ENCODE measurements around the gene SLC25A30.
A peak's percentile ranks its signal among the peaks of the same experiment; 100 is the strongest.

Gene SLC25A30

DNA sequence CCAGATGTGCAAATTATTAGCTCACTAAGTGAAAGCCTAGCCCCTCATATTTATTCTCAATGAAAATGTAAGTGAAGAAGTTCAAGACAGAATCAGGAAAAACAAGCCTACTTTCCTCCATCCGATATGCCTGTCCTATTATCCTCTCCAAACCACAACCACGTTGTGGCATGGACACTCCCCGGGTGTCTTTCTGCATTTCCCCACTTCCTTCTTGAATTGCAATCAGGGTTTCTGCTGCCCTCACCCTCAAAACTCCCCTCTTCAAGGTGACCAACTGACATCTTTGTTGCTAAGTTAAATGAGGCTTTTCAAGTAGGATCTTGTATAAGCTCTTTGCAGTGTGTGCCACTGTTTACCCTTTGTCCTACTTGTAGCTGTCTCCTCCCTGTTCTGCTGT, 11.8 kb downstream of the SLC25A30 start:
- H2AK5ac ChIP-seq (ENCODE audit: low read length): no peak overlapping the region
- no peak overlapping the region for H4K91ac ChIP-seq (ENCODE audit: low read depth, low read length)
- no peaks in the 10 kb centered on the region for H3K27me3 ChIP-seq (ENCODE audit: insufficient read depth, low read length)
- no peak overlapping the region for H4K8ac ChIP-seq (ENCODE audit: low read depth, low read length)
- no peaks in the 10 kb centered on the region for H3K79me1 ChIP-seq (ENCODE audit: low read length)
- no peak overlapping the region for H2BK12ac ChIP-seq (ENCODE audit: low read length)
- WGBS (ENCODE audit: extremely low coverage, insufficient coverage, insufficient read length): no CpG with 5 or more reads among the region's 3 CpGs
- no peaks in the 10 kb centered on the region for H3K79me2 ChIP-seq (ENCODE audit: control insufficient read depth, insufficient read depth, low read length, poor library complexity)
- no peak overlapping the region for H2BK120ac ChIP-seq (ENCODE audit: insufficient read depth, low read length, poor library complexity)
- no peak overlapping the region for H3K4ac ChIP-seq (ENCODE audit: low read depth, low read length)
- H3K36me3 ChIP-seq (ENCODE audit: control insufficient read depth in 1 of 2, insufficient read depth in 2 of 2, low read length in 2 of 2): peaks cover 2 to 6% of the 10 kb centered on the region in 2 experiments
- H2BK5ac ChIP-seq (ENCODE audit: low read depth, low read length, poor library complexity): no peak overlapping the region
- H3K18ac ChIP-seq (ENCODE audit: low read length): no peak overlapping the region
- no peak overlapping the region for H3K27ac ChIP-seq (ENCODE audit: low read depth, low read length)
- no peaks in the 10 kb centered on the region for H3K9me3 ChIP-seq (ENCODE audit: insufficient read depth, low read depth, low read length)
- no peak overlapping the region for H2AFZ ChIP-seq (ENCODE audit: insufficient read depth, low read length, poor library complexity)
- no peak overlapping the region for H3K4me2 ChIP-seq (ENCODE audit: low read length)
- no peak overlapping the region for H3K23ac ChIP-seq (ENCODE audit: low read length)
- H4K12ac ChIP-seq (ENCODE audit: low read depth, low read length): no peak overlapping the region
- H3K14ac ChIP-seq (ENCODE audit: low read length): no peak overlapping the region
- DNase-seq: no peak
- H3K4me1 ChIP-seq (ENCODE audit: control insufficient read depth in 1 of 2, insufficient read depth in 2 of 2, low read length in 2 of 2): peaks cover 0 to 2% of the 10 kb centered on the region in 2 experiments
- H3K4me3 ChIP-seq (ENCODE audit: low read depth, low read length): no peak overlapping the region
- H3K9ac ChIP-seq (ENCODE audit: low read length): no peak overlapping the region

DNA sequence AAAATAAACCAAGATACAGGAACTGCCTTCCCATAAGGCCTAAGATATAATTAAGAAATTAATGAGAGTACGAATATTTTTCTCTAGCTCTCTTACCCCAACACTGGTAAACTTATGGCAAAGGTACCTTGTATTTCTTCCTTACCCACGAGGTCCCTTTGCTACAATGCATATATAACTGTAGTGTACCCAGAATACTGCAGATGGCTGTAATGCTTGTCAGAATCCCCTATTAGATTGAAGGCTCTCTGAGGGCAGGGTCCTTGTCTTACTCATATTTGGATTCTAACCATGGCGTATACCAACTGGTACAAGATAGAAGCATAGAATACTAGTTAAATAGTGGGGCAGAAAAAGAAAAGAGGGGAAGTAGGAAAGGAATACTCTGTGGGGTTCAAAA, 15.1 kb downstream of the SLC25A30 start:
- H3K4me1 ChIP-seq (ENCODE audit: control insufficient read depth in 1 of 2, insufficient read depth in 2 of 2, low read length in 2 of 2): no peaks in the 10 kb centered on the region
- H3K4ac ChIP-seq (ENCODE audit: low read depth, low read length): no peak overlapping the region
- no peak overlapping the region for H2AFZ ChIP-seq (ENCODE audit: insufficient read depth, low read length, poor library complexity)
- H4K91ac ChIP-seq (ENCODE audit: low read depth, low read length): no peak overlapping the region
- no peak overlapping the region for H3K27ac ChIP-seq (ENCODE audit: low read depth, low read length)
- no peak overlapping the region for H2BK12ac ChIP-seq (ENCODE audit: low read length)
- DNase-seq: no peak
- H3K36me3 ChIP-seq (ENCODE audit: control insufficient read depth in 1 of 2, insufficient read depth in 2 of 2, low read length in 2 of 2): peaks cover 2 to 8% of the 10 kb centered on the region in 2 experiments
- no peaks in the 10 kb centered on the region for H3K79me2 ChIP-seq (ENCODE audit: control insufficient read depth, insufficient read depth, low read length, poor library complexity)
- no peak overlapping the region for H2BK5ac ChIP-seq (ENCODE audit: low read depth, low read length, poor library complexity)
- H4K8ac ChIP-seq (ENCODE audit: low read depth, low read length): no peak overlapping the region
- no CpG with 5 or more reads among the region's 3 CpGs for WGBS (ENCODE audit: extremely low coverage, insufficient coverage, insufficient read length)
- no peak overlapping the region for H2AK5ac ChIP-seq (ENCODE audit: low read length)
- H4K12ac ChIP-seq (ENCODE audit: low read depth, low read length): no peak overlapping the region
- no peak overlapping the region for H3K4me2 ChIP-seq (ENCODE audit: low read length)
- no peak overlapping the region for H3K18ac ChIP-seq (ENCODE audit: low read length)
- no peak overlapping the region for H3K14ac ChIP-seq (ENCODE audit: low read length)
- H3K4me3 ChIP-seq (ENCODE audit: low read depth, low read length): no peak overlapping the region
- H3K9ac ChIP-seq (ENCODE audit: low read length): no peak overlapping the region
- H2BK120ac ChIP-seq (ENCODE audit: insufficient read depth, low read length, poor library complexity): no peak overlapping the region
- H3K79me1 ChIP-seq (ENCODE audit: low read length): no peaks in the 10 kb centered on the region
- H3K27me3 ChIP-seq (ENCODE audit: insufficient read depth, low read length): no peaks in the 10 kb centered on the region
- H3K23ac ChIP-seq (ENCODE audit: low read length): no peak overlapping the region
- no peaks in the 10 kb centered on the region for H3K9me3 ChIP-seq (ENCODE audit: insufficient read depth, low read depth, low read length)

- H3K36me3 ChIP-seq (ENCODE audit: control insufficient read depth in 1 of 2, insufficient read depth in 2 of 2, low read length in 2 of 2): peaks cover 2 to 8% of the 10 kb centered on the region in 2 experiments
- WGBS (ENCODE audit: extremely low coverage, insufficient coverage, insufficient read length): no CpG with 5 or more reads among the region's 3 CpGs
These were observed 15.5 kb downstream of the SLC25A30 start for GRCh38 chr13:45402641-45403040.

DNA sequence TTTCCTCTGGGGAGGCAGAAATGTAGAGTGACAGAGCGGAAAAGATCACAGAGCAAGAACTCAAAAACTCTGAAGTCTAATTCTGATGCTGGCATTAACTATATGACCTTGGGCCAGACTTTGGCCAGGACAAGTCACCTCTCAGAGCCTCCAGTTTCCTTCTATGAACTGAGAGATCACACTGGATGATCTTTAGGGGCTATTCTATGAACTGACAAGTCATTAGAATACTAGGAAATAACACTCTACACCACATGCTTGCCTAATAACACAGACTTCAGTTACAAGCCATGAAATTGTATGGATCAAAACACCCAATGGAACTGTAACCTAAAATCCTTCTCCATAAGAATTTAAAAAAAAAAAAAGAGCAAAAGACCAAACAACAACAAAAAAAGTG, 16.9 kb downstream of the SLC25A30 start:
- Histone ChIP-seq H2BK12ac (ENCODE audit: low read length) (no peak overlapping the region), H2BK120ac (ENCODE audit: insufficient read depth, low read length, poor library complexity) (no peak overlapping the region), H3K79me1 (ENCODE audit: low read length) (no peaks in the 10 kb centered on the region), H3K14ac (ENCODE audit: low read length) (no peak overlapping the region), H3K9me3 (ENCODE audit: insufficient read depth, low read depth, low read length) (no peaks in the 10 kb centered on the region), H3K23ac (ENCODE audit: low read length) (no peak overlapping the region), H3K4ac (ENCODE audit: low read depth, low read length) (no peak overlapping the region), H3K9ac (ENCODE audit: low read length) (no peak overlapping the region), H3K36me3 (ENCODE audit: control insufficient read depth in 1 of 2, insufficient read depth in 2 of 2, low read length in 2 of 2) (peaks cover 2 to 6% of the 10 kb centered on the region in 2 experiments), H3K4me2 (ENCODE audit: low read length) (no peak overlapping the region), H2AFZ (ENCODE audit: insufficient read depth, low read length, poor library complexity) (no peak overlapping the region), H4K91ac (ENCODE audit: low read depth, low read length) (no peak overlapping the region), H3K18ac (ENCODE audit: low read length) (no peak overlapping the region), H2BK5ac (ENCODE audit: low read depth, low read length, poor library complexity) (no peak overlapping the region), H4K8ac (ENCODE audit: low read depth, low read length) (no peak overlapping the region), H2AK5ac (ENCODE audit: low read length) (no peak overlapping the region), H4K12ac (ENCODE audit: low read depth, low read length) (no peak overlapping the region), H3K27me3 (ENCODE audit: insufficient read depth, low read length) (no peaks in the 10 kb centered on the region), H3K4me1 (ENCODE audit: control insufficient read depth in 1 of 2, insufficient read depth in 2 of 2, low read length in 2 of 2) (no peaks in the 10 kb centered on the region), H3K79me2 (ENCODE audit: control insufficient read depth, insufficient read depth, low read length, poor library complexity) (no peaks in the 10 kb centered on the region), H3K27ac (ENCODE audit: low read depth, low read length) (no peak overlapping the region), H3K4me3 (ENCODE audit: low read depth, low read length) (no peak overlapping the region)
- no CpG with 5 or more reads among the region's 1 CpG for WGBS (ENCODE audit: extremely low coverage, insufficient coverage, insufficient read length)
- no peak for DNase-seq

More at GRCh38 chr13:45402641-45403040, 15.5 kb downstream of the SLC25A30 start:
- no peaks in the 10 kb centered on the region for H3K79me2 ChIP-seq (ENCODE audit: control insufficient read depth, insufficient read depth, low read length, poor library complexity)
- H3K9me3 ChIP-seq (ENCODE audit: insufficient read depth, low read depth, low read length): no peaks in the 10 kb centered on the region
- no peak overlapping the region for H3K4me3 ChIP-seq (ENCODE audit: low read depth, low read length)
- H3K14ac ChIP-seq (ENCODE audit: low read length): no peak overlapping the region
- H4K12ac ChIP-seq (ENCODE audit: low read depth, low read length): no peak overlapping the region
- no peaks in the 10 kb centered on the region for H3K4me1 ChIP-seq (ENCODE audit: control insufficient read depth in 1 of 2, insufficient read depth in 2 of 2, low read length in 2 of 2)
- no peak overlapping the region for H3K23ac ChIP-seq (ENCODE audit: low read length)
- no peak overlapping the region for H3K4ac ChIP-seq (ENCODE audit: low read depth, low read length)
- H3K27me3 ChIP-seq (ENCODE audit: insufficient read depth, low read length): no peaks in the 10 kb centered on the region
- H2AFZ ChIP-seq (ENCODE audit: insufficient read depth, low read length, poor library complexity): no peak overlapping the region
- DNase-seq: peak in 1 of 2 donors; percentile 49
- H2AK5ac ChIP-seq (ENCODE audit: low read length): no peak overlapping the region
- no peak overlapping the region for H3K9ac ChIP-seq (ENCODE audit: low read length)
- no peak overlapping the region for H2BK5ac ChIP-seq (ENCODE audit: low read depth, low read length, poor library complexity)
- H3K79me1 ChIP-seq (ENCODE audit: low read length): no peaks in the 10 kb centered on the region
- H3K27ac ChIP-seq (ENCODE audit: low read depth, low read length): no peak overlapping the region
- no peak overlapping the region for H3K4me2 ChIP-seq (ENCODE audit: low read length)
- H2BK12ac ChIP-seq (ENCODE audit: low read length): no peak overlapping the region
- H2BK120ac ChIP-seq (ENCODE audit: insufficient read depth, low read length, poor library complexity): no peak overlapping the region
- H3K18ac ChIP-seq (ENCODE audit: low read length): no peak overlapping the region
- no peak overlapping the region for H4K8ac ChIP-seq (ENCODE audit: low read depth, low read length)
- no peak overlapping the region for H4K91ac ChIP-seq (ENCODE audit: low read depth, low read length)

Measured in trophoblast cell (in vitro differentiated cells and primary cell).